HG03159 (cell line): ENCODE data around the gene LBR.

Source experiments
- ATAC-seq: cut with Tn5 transposase; IDR thresholded peaks from one replicate; pipeline ENCODE4 v1.9.1; 2021; ENCODE audit warnings: mild to moderate bottlenecking, moderate library complexity; ENCODE audit not compliant: unreplicated experiment

LBR gene

DNA sequence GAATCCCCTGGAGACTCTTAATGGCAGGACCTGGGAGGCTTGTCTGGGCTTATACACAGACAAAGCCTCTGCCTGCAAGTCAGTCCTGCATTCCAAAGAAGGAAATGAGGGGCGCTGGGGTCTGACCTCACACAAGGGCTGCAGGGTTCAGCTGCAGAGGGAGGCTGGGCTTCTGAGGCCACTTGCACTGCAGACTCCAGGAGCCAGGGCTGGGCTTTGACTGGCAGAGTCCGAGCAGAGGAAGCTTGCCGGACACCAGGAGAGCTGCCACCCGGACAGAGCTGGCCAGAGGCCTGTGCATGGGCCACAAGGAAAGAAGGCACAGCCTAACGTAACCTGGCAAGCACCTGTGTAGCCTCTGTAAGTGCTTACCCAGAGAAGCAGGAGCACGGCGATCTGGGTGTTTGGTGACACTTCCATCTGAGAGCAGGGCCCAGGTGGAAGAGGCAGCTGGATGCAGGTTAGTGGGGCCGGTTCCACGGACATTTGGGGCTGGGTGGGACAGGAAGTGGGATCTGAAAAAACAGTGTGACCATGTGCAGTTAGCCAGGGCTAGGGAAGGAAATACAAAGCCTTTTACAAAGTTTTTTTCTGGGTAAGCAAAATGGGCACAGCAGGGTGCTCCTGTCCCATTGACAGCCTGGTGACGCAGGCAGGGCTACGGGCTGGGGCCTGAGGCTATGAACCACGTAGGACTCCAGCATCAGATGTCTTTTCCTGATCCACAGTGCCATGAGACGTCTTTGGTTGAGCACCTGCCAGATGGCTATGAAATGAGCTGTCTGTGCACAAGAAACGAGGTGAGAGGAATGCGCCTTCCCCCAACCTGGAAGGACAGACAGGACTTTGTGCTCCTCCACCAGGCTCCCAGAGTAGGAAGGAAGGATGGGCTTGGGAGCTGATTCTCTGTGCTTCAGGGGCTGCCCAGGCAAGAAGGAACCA lies 37.3 kb upstream of the LBR start:
- no peak for ATAC-seq

DNA sequence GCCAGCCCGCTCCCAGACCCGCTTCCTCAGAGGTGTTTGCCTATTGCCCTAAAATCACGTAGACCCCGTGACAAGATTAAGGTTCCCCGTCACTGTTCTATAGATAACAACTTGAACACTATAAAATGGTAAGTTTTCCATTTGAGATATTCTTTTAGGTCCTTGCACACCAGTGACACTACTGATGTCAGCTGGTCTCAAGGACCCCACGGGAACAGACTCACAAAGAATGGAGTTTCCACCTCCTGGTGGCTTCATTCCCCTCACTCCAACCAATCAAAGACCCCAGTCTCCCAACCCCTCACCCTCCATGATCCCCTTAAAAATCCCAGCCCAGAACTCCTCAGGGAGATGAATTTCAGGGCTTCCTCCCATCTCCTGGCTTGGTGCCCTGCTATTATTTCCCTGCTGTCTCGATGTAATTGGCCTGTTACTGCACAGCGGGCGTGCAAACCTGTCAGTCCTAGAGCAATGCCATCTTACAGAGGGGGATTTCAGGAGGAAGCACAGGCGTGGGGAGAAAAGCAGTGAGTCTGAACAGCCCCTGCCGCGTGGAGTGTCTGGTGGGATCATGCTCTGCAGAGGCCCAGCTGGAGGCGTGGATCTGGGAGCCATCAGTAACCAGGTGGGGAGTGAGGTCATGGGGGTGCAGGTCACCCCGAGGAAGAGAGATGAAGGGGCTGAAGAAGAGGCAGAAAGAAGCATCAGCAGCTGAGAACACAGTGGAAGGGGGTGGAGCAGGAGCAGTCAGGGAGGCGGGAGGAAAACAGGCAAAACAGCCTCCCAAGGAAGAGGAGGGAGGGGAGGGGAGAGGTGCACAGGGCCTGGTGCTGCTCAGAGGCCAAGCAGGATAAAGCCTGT lies 35.1 kb upstream of the LBR start:
- no peak for ATAC-seq

DNA sequence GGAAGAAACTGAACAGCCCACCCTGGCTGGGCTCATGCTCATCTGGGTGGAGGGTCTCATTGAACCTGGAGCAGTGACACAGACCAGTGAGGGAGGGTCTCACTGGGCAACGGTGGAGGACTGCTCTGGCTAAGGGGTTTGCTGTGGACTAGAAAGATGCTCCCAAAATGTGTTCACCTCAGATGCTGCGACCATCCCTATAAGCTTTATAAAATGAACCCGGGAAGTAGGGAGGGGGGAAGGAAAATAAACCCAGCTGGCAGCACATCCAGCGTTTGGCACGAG lies 34.5 kb upstream of the LBR start:
- no peak for ATAC-seq

DNA sequence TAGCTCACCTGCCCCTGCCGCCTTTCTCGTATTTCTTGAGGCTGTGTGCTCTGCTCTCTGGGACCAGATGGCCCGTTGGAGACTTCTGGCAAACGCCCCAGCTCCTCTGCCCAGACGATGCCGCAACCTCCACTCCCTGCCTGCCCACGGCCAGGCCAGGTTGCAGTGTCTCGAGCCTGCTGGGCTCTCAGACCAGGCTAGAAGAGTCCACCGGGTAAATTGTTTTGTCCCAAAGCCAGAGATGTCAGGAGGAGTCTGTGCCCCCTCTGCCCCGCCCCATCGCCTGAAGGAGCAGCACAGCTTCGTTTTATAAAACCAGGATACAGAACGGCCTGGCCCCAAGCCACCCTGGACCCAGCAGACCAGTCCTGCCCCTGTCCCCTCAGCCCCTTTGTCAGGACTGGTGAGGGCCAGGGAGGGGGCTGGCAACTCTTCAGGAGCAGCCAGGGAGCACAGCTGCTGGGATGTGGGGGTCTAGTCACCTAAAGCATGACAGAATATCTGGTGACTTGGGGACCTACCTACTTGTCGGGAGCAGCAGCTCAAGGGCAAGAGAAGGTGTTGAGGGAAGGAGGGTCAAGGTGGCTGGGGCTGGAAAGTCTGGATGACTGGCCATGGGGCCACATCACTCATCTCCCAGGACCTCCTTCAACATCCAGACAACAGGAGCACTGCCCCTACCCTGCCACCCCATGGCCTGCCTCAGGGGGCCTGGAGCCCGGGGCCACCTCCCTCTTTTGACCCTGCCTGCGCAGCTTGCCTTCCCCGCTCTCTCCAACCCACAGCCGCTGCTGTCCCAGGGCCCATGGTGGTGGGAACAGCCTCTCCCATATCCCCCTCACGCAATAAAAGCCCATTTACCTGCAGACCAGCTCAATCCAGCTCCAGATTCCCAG lies 33.9 kb upstream of the LBR start:
- no peak for ATAC-seq

DNA sequence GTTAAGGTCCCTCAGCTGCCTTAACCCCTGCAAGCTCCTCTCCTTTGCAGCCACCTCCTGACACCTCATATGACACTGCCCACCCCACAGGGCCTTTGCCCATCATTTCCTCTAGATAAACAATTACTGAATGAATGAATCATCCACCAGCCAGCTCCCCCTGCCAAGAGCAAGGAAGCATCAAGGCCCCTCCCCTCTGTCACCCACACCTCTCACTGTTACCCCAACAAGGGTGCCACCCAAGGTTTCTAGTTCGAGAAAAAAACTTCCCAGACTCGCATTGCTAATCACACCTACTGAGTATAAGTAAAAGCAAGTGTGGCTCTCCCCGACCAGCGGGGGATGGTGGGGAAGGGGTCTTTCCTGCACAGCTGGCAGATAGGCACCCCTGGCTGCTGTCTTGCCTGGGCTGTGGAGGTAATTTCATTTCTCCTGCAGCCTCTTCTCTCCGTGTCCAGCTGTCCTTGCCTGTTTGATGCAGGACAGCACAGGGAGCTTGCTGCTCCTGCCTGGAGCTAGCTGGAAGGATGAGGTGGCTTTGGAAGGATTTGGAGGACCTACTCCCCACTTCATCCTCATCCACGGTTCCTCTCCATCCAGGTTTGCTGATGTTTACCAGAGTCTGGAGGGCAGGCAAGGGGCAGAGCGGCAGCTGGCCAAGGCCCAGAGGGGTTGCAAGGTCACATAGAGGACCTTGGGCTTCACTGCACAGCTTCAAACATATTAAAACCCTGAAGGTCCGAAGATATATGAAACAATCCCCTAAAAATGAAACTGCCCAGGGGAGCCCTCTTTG lies 33.1 kb upstream of the LBR start:
- no peak for ATAC-seq

DNA sequence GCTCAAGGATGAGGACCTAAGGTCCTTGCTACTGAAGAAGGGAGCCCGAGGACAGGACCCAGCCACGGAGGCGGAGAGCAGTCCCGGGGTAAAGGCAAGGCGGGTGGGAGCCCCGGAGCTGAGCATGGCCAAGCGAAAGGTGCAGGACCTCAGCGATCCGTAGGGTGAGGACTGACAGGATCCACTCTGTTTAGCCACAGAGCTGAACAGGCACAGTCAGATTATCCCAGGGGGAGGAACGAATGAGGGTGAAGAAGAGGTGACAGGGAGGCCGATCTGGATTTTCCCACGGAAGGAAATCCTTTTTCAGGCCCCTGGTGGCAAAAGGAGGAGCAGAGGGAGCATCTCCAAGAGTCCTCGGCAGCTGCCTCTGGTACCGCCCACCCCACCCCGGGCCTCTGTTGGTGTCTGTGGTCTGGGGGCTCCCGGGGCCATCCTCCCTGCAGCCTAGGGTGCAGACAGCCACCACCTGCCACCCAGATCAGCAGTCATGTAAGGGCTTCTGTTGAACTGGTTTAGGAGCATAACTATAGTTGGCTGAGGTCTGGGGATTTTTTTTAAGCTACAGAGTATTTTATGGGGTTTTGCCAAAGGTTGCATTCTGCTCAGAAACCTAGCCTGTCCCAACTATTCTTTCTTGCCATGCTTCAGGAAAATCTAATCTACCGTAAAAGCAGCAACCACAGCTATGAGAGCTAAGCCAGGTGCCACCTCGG lies 32.3 kb upstream of the LBR start:
- ATAC-seq = no peak

DNA sequence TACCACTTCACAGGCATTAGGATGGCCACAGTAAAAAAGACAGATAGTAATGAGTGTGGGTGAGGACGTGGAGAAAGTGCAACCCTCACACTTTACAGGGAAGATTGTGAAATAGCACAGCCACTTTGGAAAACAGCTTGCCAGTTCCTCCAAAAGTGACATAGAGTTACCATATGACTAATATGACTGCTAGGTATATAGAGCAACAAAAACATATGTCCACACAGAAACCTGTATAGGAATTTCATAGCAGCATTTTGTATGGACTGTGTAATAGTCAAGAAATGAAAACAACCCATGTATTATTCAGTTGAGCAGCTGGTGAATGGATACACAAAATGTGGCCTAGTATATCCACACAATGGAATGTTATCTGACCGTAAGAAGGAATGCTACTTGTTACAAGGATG lies 30.4 kb upstream of the LBR start:
- no peak for ATAC-seq

DNA sequence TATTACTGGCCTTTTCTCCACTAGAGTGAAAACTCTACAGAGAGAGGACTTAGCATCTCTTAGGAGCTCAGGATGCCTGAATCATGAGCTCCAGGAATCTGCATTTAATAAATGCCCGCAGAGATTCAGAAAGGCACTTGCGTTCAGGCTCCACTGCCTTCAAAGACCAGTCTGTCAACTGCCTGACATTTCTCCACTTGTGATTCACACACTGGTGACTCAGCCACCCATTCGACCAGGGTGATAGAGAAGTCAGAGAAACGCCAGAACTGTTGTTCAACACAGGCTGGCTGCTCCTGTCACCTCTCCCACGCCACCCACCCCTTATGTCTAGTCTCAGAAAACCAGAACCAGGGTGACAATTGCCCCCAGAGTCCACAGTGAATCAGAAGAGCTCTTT lies 26.9 kb upstream of the LBR start:
- ATAC-seq = no peak

DNA sequence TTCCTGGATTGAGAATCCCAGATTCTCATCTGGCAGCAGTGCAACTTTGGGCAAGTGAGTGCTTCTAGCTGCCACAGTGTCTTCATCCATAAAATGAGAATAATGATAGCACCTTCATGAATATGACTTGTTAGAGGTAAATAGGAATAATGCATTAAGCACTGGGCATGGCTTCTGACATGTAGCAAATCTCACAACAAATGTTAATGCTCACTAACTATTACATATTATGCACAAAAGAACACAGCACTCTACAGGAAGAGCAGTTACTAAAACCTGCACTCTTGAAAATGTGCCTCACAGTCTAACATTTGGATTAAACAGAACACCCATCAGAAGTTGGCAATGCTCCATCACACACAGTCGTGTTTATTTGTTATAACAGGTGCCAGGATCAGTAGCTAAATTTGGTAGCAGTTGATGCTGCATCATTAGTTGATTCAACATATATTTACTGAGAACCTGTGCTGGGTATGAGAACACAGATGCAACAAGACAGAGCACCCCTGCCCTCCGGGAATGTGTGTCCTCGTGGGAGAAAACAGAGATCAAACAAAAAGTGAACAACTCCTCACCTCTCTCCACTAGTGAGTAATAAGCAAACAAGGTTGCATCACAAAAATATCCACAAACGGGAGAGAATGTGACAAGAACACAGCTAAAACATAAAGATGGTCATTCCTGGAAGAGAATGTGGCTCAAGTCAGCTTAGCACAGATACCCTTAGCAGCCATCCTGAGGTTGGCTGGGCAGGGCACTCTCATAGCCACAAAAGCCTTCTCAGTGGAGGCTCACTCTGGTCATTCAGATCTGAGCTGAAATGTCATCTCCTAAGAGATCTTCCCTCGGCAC lies 26.2 kb upstream of the LBR start:
- no peak for ATAC-seq

DNA sequence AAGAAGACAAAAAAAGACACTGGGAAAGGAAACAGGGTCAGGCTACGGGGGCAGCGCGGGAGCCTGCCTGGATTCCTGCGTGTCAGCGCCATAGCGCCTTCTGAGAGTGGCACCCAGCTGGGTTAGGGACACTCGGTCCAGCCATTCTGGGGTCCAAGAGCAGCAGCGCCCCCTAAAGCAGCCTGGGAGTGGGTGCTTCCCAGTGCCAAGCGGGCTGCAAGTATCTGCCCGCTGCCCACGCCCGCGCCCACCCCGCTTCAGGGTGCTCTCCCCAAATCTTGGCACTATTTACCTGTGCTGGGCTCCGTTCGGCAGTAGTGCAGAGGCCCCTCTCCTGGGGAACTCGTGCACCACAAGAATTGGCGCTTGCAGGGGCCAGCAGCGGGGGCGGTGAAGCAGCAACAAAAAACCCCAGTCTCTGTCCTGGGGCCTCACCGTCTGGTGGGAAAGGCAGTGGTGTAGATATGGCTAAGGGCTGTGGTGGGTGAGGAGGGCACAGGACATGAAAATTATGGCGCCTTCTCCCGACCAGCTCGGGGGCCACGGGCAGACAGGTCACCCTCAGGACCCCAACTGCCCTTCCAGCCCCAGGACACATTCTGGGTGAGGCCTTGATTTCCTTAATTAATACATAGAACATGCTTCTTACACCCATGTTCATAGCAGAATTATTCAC lies 24.1 kb upstream of the LBR start:
- no peak for ATAC-seq

DNA sequence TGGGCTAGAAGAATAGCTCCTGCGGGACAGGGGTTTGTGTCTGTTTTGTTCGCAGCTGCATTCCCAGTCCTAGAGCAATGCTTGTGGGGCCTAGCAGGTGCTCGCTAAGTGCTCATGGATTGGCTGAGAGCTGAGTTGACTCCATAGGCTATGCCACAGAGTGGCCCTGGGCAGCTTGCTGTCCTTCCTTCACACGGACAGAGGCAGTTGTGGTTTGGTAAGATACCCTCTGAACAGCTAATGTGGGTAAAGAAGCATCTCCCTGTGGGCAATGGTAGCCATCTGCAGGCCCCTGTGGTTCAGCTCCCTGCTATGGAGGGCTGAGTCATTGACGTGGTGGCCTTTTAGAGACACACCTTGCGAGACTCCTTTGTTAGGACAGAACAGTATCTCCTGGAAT lies 23.5 kb upstream of the LBR start:
- no peak for ATAC-seq

DNA sequence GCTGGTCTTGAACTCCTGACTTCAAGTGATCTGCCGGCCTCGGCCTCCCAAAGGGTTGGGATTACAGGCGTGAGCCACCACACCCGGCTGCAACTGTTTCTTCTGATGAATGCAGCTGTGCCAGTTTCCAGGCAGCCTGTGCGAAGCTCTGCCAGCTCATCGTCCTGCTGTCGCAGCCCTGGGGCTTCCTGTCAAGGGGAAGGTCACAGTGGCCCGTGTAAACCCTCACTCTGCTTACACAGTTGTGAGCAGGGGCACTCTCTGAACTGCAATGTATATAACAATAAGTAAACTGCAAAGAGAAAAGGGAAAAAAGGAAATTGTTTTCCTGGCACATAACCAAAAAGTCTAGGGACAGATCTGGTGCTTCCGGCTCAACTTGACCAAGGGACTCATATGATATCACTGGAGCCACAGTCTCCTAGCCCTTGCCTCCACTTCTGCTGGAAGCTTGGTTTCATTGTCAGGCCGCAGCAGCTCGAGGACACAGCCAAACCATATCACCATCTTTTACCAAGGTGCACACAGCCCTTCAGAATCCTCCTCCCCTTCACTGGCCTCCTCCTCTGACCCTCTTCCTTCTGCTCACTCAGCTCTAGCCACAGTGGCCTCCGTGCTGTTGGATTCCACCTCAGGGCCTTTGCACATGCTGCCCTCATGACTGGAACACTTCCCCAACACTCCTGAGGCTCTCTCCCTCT lies 22.8 kb upstream of the LBR start:
- no peak for ATAC-seq

DNA sequence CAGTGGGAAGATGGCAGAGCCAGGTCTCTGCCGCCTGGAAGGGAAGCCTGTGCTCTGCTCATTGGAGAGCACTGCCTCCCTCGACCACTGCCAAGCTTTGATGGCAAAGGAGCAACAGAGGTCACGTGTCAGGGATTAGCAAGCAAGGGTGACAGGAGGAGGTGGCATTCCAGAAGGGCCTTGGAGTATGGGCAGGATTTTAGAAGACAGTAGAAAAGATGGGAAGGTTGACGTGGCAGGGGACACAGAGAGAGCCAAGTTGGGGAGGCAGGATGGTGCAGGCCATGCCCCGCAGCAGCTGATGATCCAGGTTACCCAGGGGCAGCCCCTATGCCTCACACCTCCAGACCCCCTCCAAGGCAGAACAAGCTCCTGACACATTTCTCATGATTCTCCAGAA lies 21.9 kb upstream of the LBR start:
- no peak for ATAC-seq

DNA sequence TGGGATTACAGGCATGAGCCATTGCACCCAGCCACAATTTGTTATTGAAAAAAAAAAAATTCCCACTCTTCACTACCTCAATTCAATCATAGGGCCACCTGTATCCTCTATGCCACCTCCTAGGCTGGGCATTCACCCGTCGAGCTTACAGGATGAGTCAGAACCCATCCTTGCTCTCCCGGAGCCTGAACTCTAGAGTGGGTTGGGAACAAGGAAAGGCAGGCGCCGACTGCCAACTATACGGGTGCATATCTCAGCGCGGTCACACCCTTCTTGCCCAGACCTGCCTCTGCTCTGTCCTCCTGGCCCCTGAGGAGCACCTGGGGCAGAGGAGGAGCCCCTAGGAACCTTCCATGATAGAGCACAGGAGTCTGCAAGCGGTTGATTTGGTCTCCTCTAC lies 21.4 kb upstream of the LBR start:
- no peak for ATAC-seq

DNA sequence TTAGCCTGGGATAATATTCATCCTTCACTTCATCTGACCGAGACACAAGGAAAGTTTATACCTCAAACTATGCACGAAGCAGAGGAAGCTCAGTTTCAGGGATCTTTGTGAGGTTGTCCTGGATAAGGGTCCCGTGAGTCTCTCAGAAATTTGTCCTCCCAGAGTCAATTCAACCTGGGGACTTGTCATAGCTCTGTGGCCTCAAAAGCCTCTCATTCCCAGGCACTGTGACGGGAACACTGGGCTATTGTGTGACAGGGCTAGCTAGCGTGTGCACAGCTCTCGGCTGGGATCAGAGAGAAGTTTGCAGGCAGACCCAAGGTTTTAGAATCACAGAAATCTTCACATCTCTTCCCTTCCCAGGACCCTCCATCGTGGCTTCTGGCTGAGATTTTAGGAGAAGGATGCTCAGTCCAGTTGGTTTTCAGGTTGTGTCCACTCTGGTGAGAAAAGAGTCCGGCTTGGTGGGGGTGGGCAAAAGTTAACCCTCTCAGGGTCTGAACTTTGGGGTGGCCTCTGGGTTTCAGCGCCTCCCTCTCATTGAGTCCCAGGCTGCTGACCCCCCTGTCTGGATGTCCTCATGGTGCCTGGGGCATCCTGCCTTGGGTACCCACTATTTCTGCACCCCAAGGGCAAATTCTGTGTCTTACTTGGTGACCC lies 20.4 kb upstream of the LBR start:
- no peak for ATAC-seq

DNA sequence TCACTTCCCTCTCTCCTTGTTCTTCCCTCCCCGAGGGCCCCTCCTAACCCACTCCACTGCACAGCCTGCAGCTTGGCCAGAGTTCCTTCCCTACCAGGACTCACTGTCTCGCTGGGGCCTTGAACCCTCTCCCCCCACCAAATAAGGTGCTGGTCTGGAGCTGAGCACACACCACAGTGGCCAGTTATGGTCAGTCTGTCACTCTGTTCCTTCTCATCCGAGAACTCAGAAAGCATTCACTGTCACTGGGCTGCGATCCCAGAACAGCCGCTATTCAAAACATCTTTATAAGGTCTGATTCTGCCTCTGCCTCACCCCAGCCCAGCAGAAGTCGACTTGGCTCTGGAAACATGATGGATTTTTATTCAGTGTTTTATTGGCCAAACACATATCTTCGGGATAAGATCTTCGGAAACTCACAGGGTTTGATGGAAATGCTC lies 19.8 kb upstream of the LBR start:
- ATAC-seq = no peak

DNA sequence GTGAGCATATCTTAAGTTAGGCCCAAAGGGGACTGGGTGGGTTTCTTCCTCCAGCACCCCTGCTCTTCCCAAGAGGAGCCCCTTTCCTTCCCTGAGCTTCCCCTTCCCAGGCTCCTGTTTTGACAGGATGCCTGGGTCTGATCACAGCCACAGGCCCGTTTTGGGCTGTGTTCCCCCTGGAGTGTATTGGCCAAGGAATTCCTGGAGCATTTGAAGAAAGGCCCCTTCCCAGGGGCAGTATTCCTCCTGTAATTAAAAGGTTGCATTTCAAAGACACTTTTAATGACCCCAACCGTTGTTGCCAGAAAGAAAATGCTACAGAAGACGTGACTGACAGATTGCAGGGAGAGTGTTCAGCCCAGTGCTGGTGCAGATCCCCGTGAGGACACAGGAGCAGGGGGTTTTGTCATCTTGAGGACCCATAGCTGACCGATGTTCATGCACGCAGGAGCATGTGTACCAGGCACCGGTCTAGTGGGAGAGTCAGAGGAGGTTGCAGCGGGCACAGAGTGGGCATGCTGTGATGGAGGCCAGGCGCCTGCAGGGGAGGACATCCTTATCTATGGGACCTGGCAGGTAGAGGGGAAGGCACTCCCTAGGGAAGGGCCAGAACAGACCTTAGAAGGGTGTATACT lies 19.3 kb upstream of the LBR start:
- no peak for ATAC-seq
